ENCODE data around the gene SLC22A14. TPM values are rescaled to one million over a fixed set of nuclear protein-coding genes. Genes with fewer than 3 reads are reported as not detected.

SLC22A14 gene
- total and polyA plus RNA-seq, 9 of the 15 experiments (the other 6 are each of a cell fraction or from before 2014, with no cell fraction given), result 0.03 to 0.07 TPM; not detected in 7

GRCh38 chr3:38281895-38282686 lies at the start of gene SLC22A14 (continued):
- no peak for TF ChIP-seq CHD4 (IDR thresholded peaks at IDR 0.05; ENCODE audit: insufficient read depth, insufficient replicate concordance, low read depth, low read length, poor library complexity, severe bottlenecking)
- TF ChIP-seq ZNF75A (CRISPR knock-in tag; IDR thresholded peaks at IDR 0.05), result no peak
- TF ChIP-seq SRSF7 (optimal IDR thresholded peaks at IDR 0.05; ENCODE audit: low read depth, low read length), result no peak
- no peak for TF ChIP-seq ZNF121 (CRISPR knock-in tag; conservative IDR thresholded peaks at IDR 0.05)
- TF ChIP-seq CC2D1A (IDR thresholded peaks at IDR 0.05), result 0 out of 2 replicates have a peak, but pooled peaks have one; percentile 17
- TF ChIP-seq MEF2D (tag; conservative IDR thresholded peaks at IDR 0.05; ENCODE audit: low read depth), result no peak
- TF ChIP-seq MCM7 (IDR thresholded peaks at IDR 0.05), result no peak
- TF ChIP-seq DIDO1 (tag; IDR thresholded peaks at IDR 0.05; ENCODE audit: low read depth), result no peak
- TF ChIP-seq ZFP30 (CRISPR knock-in tag; IDR thresholded peaks at IDR 0.05; ENCODE audit: borderline replicate concordance), result no peak
- no peak for TF ChIP-seq ZNF146 (CRISPR knock-in tag; IDR thresholded peaks at IDR 0.05; ENCODE audit: unreplicated experiment)
- no peak for TF ChIP-seq ZNF699 (CRISPR knock-in tag; IDR thresholded peaks at IDR 0.05; ENCODE audit: insufficient replicate concordance)
- TF ChIP-seq ZNF395 (CRISPR knock-in tag; IDR thresholded peaks at IDR 0.05), result no peak
- TF ChIP-seq FOXK2 (conservative IDR thresholded peaks at IDR 0.05 in 1 of 2, IDR thresholded peaks at IDR 0.05 in 1 of 2; ENCODE audit: low read depth in 2 of 2), result no peak
- TF ChIP-seq GABPA (tag; conservative IDR thresholded peaks at IDR 0.05; ENCODE audit: low read depth), result no peak
- TF ChIP-seq ZNF347 (CRISPR knock-in tag; IDR thresholded peaks at IDR 0.05; ENCODE audit: low read depth), result no peak
- TF ChIP-seq MXD1 (CRISPR knock-in tag; IDR thresholded peaks at IDR 0.05; ENCODE audit: borderline replicate concordance, poor library complexity, severe bottlenecking), result no peak
- no peak for TF ChIP-seq GTF2F1 (IDR thresholded peaks at IDR 0.05; ENCODE audit: low read depth, low read length)
- no peak for TF ChIP-seq KAT7 (CRISPR knock-in tag; IDR thresholded peaks at IDR 0.05; ENCODE audit: borderline replicate concordance)
- TF ChIP-seq ZNF277 (CRISPR knock-in tag; IDR thresholded peaks at IDR 0.05; ENCODE audit: borderline replicate concordance), result no peak
- TF ChIP-seq, protein P1, sequence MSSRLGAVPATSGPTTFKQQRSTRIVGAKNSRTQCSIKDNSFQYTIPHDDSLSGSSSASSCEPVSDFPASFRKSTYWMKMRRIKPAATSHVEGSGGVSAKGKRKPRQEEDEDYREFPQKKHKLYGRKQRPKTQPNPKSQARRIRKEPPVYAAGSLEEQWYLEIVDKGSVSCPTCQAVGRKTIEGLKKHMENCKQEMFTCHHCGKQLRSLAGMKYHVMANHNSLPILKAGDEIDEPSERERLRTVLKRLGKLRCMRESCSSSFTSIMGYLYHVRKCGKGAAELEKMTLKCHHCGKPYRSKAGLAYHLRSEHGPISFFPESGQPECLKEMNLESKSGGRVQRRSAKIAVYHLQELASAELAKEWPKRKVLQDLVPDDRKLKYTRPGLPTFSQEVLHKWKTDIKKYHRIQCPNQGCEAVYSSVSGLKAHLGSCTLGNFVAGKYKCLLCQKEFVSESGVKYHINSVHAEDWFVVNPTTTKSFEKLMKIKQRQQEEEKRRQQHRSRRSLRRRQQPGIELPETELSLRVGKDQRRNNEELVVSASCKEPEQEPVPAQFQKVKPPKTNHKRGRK (tag; IDR thresholded peaks at IDR 0.05), result no peak
- TF ChIP-seq BCL6 (CRISPR knock-in tag; IDR thresholded peaks at IDR 0.05), result no peak
- no peak for TF ChIP-seq RFX1 (IDR thresholded peaks at IDR 0.05)
- TF ChIP-seq BRD9 (IDR thresholded peaks at IDR 0.05; ENCODE audit: low read depth, partially characterized antibody), result no peak

All from K562 (cell line).